HG02678 (cell line): ENCODE measurements around the gene TCF19.

Experiments
- ATAC-seq: cut with Tn5 transposase; IDR thresholded peaks from one replicate; pipeline ENCODE4 v1.9.1; 2021; ENCODE audit warnings: mild to moderate bottlenecking, moderate library complexity; ENCODE audit not compliant: unreplicated experiment

The TCF19 gene, protein sequence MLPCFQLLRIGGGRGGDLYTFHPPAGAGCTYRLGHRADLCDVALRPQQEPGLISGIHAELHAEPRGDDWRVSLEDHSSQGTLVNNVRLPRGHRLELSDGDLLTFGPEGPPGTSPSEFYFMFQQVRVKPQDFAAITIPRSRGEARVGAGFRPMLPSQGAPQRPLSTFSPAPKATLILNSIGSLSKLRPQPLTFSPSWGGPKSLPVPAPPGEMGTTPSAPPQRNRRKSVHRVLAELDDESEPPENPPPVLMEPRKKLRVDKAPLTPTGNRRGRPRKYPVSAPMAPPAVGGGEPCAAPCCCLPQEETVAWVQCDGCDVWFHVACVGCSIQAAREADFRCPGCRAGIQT

DNA sequence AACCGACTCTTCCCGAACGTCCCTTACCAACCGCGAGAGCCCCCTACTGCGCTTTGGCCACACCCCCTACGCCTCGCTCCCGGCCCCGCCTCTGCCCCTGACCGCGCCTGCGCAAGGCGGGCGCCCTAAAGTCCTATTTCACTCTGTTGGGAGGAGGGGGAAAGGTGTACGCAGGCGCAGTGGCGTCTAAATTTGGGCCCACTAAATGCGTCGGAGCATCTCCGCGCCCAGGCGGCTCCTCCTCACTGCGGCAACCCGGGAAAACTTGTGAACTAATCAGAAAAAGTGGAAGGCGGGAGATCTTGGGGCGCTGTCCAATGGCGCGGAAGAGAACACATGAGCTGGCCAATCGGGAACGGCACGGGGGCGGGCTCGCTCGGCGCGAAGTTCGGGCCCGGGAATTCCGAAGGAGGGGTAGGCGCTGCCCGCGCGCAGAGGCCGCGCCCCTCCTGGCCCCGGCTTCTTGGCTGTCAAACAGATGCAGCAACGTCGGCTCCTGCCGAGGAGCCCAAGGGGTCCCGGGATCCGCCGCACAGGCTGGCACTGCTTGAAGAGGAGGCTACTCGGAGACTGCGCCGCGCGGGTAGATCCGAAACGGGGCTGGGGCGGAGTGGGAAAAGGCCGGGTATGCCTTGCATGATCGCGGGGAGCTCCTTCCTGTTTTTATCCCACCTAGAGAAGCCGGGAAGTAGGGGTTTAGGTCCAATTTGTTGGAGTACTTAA, at the start of gene TCF19:
TCF19 (plus strand) TSS at position 450 of the 723 bp plus-strand sequence. CDS start 881 bp downstream, outside the sequence.
- peak; percentile 90 for ATAC-seq

DNA sequence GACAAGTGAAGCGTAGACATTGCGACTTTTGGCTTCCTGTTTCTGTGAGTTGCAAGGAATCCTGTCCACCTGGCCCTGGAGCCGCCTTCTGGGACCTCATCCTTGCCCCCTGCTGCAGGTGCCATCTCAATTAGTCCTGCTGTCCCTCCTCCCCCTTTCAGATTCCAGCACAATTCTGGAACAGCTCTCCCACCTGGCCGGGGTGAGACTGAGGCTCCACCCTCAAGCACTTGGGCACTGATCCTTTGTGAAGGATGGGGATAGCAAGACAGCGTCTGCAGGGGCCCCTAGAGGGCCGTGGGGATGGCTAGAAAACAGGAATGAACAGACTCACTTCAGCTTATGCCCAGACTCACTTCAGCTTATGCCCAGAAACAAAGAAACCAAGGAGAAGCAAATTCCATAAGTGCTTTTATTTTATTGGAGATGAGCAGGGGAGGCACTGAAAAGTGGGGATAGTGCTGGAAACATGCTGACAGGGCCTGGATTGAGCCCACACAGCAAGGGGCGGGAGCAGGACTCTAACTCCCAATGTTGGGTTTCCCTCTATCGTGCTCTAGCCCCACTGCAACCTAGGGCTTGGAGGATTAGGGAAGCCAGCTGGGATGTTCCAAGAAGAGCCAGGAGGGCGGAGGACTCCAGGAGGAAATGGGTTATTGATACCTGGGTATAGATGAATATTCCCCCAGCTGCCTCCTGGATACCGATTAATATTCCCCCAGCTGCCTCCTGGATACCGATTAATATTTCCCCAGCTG, 47.4 kb upstream of the TCF19 start:
- ATAC-seq = no peak

DNA sequence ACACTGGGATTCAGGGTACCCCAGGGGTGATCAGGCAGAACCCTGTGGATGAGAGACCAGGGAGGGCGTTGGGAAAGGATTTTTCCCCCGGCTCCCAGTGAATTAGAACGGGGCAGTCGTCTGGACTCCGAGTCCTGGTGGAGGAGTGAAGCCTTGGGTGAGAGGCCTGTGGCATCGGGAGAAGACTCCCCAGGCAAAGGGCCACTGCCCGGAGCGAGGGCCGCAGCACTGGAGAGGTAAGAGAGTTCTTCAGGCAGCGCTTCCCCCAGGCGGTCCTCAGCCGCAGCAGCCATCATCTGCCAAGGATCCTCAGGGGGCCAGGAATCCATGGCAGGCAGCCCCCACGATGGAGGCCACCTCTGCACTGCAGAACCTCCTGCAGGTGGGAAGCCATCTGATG, 46.7 kb upstream of the TCF19 start:
- ATAC-seq = no peak

DNA sequence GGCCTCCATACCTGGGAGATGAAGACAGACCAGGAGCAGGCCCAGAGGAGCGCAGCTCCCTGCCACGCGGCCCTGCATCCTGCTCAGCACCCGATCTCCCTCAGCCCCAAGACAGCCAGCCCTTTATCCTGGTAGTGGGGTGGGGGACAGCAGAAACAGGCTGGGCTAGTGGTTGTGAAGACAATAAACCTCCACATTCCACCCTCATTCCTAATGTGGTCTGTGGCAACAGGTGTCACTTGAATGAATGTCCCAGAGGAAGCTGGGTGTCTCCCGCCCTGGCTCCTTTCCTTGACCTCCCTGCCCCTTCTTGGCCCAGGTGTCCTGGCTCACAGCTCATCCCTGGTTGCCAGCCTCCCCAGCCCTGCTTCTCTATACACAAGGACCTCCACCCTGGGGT, 45.9 kb upstream of the TCF19 start, which contains the start of gene C6orf15:
C6orf15 (minus strand) TSS at position 98 of the 400 bp plus-strand sequence; CDS start at position 78, 20 bp downstream.
- ATAC-seq = no peak

DNA sequence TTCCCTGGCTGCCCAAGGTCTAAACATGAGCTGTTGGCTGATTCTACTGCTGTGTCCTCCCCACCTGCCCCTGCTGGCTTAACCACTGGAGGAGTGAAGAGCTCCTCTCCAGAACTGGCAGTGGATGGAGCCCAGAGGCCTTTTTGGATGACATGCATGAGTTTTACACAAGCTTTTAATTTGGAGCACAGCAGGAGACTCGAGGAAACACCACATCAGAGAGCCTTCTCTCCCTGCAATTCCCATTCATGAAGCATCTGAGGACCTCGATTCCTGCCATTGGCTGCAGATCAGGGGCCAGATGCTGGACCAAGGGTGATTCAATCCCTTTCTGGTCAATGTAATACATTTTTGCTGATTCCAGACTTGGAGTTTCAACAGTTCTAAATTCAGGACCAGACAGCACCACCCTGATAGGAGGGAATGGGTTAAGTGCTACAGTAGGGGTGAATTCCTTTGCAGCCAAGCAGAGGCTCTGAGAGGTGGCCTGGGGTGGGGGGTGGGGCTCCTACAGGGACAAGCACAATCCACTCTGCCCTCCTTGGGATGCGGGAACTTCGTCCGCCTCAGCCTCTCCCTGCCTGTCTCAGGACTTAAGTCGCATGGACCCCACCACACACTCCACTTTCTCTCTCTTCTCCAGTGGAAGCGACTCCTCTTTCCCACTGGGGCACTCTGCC, 44.4 kb upstream of the TCF19 start:
- no peak for ATAC-seq

DNA sequence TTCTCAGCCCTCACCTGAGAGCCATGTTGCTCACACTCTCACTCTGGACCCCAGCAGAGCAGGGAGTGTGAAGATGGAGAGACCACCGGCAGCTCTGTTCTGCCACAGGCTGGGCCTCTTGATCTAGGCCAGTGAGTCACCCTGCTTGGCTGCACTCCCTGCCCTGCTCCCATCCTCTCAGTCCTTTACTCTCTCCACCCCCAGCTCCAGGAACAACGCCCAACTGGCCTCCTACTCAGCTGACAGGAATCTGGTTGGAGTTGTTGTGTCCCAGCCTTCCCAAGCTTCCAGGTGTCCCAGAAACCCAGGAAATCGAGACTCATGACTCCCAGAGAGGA, 43.9 kb upstream of the TCF19 start, which contains the start of gene PSORS1C1:
PSORS1C1 (plus strand) TSS at position 260 of the 338 bp plus-strand sequence. CDS start 14,833 bp downstream, outside the sequence.
- no peak for ATAC-seq

DNA sequence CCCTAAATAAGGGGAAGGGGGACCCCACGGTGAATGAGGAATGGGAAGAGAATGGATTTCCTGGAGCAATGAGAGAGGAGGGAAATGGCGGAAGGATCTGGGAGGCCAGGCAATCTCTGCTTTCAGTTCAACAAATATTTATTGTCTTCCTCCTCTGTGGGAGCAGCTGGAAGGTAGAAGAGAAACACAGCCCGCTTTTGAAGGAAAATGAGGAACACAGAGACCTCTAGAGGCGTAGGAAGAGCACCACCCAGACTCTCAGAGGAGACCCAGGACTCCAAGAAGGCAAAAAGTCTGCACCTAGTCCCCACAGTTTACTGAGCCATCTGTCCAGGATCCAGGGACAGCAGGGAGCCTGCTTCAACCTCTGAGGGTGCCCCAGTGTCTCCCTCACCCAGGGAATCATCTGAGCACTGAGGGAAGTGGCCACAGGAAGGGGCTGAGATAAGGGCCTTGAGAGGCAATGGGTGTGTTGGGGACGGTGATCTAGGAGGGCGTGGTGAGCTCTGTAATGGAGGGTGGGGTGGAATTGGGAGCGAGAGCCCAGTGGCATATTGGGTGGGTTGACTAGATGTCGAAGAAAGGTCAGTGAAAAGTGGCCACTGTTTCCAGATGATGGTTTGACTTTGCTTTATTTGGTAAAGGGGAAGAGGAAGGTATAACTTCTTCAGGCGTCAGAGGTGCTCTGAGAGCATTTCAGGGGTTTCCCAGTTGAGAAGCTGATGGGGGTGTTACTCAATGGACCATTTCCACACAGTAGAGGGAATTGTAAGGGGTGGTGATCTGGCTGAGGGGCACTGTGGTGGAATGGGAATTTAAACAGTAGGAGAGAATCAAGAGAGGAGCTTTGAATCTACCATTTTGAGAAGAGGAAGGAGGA, 43.2 kb upstream of the TCF19 start:
- ATAC-seq = no peak

DNA sequence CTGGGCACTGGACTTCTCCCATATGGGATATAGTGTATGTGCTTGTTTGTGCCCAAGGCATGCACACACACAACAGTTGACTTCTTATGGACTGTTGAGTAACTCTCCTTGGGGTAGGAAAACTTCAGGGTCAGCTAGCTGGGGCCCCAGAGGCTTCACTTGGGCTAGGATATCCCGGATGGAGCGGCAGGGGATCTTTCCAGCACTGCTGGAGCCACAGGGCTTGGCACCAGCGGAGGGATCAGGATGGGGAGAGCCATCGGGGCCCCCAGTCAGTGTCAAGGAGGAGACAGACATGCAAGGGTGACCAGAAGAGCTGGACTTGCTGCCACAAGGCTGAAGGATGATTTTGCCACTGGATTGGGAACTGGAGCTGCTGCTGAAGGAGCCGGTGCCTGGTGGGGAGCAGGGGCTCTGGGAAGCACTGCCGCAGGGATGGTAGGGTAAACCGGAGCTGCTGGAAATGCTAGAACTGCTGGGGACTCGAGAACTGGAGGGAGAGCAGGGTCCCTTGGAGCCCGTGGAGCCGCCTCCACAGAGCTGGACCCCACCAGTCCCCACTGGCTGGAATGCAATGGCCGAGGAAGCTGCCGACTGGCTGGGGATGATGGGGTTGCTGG, 42.3 kb upstream of the TCF19 start:
- ATAC-seq = no peak

DNA sequence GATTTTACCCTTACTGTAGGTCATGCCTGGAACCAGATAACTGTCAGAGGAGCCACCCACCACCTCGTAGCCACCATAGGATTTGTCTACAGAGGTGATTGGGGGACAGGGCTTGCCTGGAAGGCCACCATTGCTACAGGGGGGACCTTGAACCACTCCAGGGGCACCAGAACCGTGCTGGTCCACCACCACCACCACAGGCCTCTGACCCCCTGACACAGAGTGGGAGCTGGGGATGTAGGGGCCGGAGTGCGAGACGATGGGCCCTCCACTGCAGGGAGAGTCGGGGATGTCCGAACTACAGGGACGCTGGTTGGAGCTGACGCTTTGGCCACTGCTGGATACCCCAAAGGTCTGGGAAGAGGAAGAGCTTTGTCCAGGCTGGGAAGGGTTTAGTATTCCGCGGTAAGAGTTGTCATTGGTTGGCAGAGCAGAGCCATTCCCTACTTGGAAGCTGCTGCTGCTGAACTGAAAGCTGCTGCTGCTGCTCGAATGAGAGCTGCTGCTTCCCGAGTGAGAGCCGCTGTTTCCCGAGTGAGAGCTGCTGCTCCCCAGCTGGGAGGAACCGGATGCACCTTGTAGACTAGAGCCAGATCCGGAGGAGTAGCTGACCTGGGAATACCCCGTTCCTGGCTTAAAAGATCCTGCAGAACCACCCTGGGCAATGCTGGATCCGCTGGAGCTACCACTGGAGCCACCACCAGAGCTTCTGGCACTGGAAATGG, 41.6 kb upstream of the TCF19 start:
- no peak for ATAC-seq

DNA sequence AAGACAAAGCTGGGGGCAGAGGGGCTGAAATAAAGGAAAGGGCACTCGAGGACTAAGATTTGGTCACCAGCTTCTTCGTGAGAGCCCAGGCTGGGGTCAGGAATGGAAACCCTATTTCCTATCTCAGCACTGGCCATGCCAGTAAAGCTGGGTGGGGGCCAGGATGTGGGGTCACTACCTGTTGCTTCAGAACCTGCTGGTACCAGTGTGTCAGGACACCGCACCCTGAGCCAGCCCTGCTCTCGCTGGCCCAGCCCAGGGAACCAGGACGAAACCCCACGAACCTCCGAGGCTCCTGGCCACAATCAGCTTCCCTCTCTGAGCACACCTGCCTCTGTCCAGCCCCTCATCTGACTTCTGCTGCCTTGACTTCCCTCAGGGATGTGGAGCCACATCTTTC, 40.2 kb upstream of the TCF19 start:
- no peak for ATAC-seq

DNA sequence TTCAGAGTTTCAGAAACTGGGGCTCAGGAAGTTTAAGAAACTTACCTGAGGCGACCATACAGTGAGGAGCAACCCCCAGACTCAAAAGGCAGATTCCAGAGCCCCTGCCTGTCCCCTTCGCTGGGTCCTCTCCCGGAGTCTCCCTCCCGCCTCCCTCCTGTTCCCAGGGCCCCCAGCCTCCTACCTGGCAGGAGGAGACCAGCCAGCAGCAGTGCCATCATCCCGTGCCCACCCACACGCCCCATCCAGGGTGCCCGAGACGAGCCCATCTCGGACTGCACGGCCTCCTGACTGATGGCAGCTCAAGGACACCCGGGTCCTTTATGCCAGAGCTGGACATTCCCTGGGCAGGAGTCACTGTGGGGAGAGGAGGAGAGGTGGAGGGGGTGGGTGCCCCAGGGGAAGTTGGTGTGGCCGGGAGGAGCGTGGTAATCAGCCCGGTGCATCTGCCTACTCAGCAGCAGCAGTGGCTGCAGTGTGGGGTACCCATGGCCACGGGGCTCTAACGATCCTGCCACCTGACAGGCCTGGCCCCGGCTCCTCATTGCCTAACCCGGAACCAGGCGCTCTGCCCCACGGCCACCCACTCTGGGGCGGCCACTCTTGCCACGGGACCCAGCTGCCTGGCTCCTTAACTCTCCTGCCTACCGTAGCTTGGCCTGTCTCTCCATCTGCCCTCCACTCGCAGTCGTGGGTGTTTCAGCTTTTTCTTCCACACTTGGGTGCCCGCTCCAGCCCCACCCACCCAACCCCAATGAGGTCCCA, 38.1 kb upstream of the TCF19 start, which contains the start of gene CDSN:
CDSN (minus strand) TSS at position 296 of the 765 bp plus-strand sequence; CDS start at position 269, 27 bp downstream.
- no peak for ATAC-seq

DNA sequence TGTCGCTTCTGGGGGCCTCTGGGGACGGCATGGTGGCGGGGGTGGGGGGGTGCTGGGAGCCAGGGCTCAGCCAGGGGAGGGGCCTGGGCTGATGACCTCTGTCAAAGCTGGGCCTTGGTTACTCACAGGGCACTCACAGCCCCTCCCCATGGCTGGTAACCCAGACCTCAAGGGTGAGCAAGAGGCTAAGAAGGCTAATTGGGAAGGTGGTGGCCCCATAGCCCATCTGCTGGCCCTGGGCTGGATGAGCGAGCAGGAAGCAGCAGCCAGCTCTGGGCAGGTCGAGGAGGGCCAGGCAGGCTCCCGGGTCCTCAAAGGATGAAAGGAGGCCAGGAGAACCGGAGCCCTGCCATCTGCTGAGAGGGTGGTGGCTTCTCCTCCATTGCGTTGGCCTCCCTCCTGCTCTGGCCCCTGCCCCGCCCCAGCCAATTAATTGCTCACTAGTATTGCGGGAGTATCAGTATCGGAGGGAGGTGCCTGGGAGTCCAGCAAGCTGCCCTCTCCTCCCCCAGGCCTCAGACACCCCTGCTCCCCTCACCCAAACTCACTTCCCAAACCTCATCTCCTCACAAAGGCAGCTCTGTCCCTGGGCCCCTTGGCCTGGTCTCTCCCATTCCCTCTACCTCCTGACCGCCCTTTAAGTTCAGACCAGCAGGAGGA, 37.1 kb upstream of the TCF19 start:
- ATAC-seq = no peak

DNA sequence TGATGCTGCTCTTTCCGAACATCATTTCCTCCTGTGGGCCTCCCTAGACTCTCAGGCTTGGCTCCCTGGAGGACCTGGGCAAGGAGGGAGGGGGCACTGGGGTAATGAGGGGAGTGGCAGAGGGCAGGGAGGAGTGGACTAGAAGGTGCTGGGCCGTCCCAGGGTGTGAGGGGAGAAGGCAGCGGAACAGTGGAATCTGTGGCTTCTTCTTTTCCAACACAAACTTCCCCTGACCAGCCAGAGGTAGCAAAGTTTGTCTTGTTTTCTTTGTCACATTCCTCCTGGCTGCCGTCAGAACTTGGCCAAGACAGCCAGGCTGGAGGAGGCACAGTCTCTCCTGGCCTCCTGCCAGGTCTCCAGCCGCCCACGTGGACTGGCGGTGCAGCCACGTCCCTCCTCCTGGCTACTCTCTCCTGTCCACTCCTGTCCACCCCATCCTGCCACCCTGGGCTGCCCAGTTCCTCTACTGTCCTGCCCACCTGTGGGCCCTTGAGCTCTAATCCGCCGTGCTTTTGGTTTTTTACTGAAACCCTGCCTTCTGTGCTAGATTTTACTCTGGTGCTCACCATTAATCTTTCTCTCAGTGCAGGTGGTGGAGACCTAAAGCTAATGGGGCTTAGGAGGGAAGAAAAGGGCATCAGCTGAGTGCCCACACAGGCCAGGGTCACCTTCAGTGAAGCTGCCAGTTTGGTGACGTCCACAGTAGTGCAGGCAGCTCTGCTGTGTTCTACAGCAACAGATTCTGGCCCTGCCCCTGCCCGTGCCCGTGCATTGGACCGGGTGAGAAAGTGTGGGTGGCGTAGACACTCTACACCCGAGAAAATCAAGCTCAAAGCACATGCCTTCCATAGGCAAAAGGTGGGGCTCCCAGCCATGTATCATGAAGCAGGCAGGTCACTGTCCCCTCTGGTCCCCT, 35.3 kb upstream of the TCF19 start:
- no peak for ATAC-seq

DNA sequence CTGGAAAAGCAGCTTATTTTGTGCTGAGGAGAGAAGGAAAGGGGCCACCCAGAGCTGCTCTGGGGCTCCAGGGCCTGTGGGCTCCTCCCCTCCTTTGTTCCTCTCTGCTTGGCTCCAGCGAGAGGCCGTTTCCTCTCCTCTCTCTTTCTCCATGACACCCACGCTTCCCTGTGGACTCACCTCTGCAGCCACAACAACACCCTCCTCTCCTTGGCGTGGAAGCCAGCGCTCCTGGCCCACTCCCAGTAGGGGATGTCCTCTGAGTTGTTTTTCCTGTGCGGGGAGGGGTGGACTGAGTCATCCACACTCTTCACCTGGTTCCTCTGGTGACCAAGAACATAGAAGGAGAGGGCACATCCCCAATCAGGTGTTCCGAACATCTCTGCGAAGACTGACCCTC, 33.2 kb upstream of the TCF19 start:
- ATAC-seq = no peak

DNA sequence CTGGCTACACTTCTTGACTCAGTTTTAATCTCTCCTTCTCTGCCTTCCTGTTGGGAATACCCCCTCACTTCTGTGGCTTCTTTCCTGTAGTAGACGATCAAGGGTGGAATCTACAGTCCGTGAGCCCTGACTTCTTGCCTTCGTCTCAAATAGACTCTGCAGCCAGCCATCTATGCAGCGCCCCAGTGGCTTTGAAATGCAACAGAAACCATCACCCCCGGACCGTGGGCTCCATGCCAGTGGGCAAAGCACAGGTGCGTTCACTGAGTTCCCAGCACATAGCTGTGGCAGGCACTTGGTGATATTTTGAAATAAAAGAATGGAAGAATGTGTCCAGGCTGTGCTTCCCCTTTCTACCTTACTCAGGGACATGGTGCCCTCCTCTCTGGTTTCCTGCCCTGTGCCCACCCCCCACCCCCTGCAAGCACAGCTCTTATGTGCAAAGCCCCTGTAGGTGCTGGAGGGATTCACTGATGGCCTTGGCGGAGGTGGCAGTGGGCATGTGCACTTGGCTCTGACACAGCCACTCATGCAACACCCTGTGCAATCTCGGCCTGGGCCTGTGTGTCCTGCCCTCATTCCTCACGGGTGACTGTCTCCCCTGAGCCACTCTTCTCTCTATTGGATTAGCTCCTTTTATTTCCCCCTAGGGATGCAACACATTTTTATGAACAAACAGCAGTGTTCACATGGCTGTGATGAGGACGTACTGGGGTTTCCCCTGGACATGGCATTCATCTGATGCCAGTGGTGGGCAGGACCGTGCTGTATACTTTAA, 32.6 kb upstream of the TCF19 start:
- ATAC-seq = no peak
